Measurements from ENCODE around the gene TMEM145.

Gene TMEM145

DNA sequence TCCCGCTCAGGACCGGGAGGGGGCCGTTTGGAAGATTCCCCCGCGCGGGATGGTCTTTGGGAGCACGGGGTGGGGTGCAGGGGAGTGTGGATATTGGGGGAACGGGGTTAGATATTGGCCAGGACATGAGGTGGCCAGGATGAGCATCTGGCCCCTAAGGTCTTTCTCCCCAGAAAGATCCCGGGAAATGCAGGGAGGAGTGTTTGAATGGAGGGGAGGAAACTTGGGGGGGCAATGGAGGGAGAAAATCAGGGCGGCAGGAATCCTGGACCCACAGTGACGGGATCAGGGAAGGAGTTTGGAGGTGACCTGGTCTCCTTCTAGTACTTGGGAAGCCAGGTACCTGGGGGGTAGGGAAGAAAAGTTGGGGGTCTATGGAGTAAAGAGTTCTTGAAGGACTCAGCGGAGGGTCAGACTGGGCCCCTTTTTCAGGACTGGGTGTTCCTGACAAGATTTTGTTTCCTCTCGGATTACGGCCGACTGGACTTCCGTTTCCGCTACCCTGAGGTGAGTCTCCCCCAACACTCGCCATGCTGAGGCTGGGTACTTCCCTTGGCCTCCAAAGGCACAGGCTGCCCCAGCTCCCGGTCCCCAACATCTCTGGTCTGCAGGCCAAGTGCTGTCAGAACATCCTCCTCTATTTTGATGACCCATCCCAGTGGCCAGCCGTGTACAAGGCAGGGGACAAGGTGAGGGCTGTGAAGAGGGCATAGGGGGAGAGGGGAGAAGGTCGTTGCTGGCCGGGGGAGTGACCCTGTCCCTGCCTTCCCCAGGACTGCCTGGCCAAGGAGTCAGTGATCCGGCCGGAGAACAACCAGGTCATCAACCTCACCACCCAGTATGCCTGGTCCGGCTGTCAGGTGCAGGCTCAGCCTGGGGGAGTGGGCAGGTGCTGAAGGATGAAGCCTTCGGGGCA is 989 bp downstream of the TMEM145 start:
- Histone ChIP-seq H3K27ac (no peak overlapping the region), H3K4me3 (no peak overlapping the region)
- DNase-seq (ENCODE audit: low spot score), result no peak
- TF ChIP-seq CTCF (IDR thresholded peaks at IDR 0.05), result no peak

- TF ChIP-seq CTCF (IDR thresholded peaks at IDR 0.05), result no peak
- no peak for DNase-seq (ENCODE audit: low spot score)
- H3K4me3 ChIP-seq, result no peak overlapping the region
- H3K27ac ChIP-seq, result no peak overlapping the region
Observed at GRCh38 chr19:42315024-42315423, 1.9 kb downstream of the TMEM145 start.

GRCh38 chr19:42316223-42317211 is 3.4 kb downstream of the TMEM145 start:
- Histone ChIP-seq H3K4me3 (peak overlapping the region; percentile 36), H3K27ac (no peak overlapping the region)
- TF ChIP-seq CTCF (IDR thresholded peaks at IDR 0.05), result no peak
- no peak for DNase-seq (ENCODE audit: low spot score)

DNA sequence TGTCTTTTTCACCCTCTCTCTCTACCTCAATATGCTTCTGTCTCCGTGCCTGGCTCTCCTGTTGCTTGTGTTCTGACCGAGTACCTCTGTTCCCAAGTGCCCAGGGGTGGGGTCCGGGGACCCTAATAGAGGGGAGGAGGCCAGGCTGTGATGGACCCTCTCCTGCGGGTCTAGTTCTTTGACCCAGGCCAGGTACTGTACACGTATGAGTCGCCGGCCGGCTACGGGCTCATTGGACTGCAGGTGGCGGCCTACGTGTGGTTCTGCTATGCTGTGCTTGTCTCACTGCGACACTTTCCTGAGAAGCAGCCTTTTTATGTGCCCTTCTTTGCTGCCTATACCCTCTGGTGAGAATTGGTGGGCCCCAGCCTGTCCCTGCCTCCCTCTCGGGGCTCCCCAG is 4.4 kb downstream of the TMEM145 start:
- DNase-seq (ENCODE audit: low spot score), result no peak
- no peak overlapping the region for H3K4me3 ChIP-seq
- H3K27ac ChIP-seq, result no peak overlapping the region
- TF ChIP-seq CTCF (IDR thresholded peaks at IDR 0.05), result no peak

GRCh38 chr19:42322305-42322704 is 9.2 kb downstream of the TMEM145 start:
- DNase-seq (ENCODE audit: low spot score), result no peak
- no peak overlapping the region for H3K27ac ChIP-seq
- no peak overlapping the region for H3K4me3 ChIP-seq
- no peak for TF ChIP-seq CTCF (IDR thresholded peaks at IDR 0.05)

DNA sequence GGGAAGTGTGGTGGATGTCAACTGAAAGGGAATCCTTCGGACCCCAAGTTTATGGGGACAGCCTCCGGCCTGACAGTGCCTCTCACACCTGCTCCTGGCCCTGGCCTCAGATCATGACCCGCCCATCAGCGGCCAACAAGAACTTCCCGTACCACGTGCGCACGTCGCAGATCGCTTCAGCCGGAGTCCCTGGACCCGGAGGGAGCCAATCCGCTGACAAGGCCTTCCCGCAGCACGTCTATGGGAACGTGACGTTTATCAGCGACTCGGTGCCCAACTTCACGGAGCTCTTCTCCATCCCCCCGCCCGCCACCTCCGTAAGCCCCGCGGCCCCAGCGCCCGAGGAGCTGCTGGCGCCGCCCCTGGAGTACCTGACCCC is 10.4 kb downstream of the TMEM145 start:
- TF ChIP-seq CTCF (IDR thresholded peaks at IDR 0.05), result no peak
- Histone ChIP-seq H3K27ac (no peak overlapping the region), H3K4me3 (peak overlapping the region; percentile 82)
- no peak for DNase-seq (ENCODE audit: low spot score)
